ENCODE data around the gene LITAFD. TPM values are rescaled to one million over a fixed set of nuclear protein-coding genes. Genes with fewer than 3 reads are reported as not detected.
"Not testable (repeated sequence)": the region's sequence is repeated elsewhere in the genome, so short reads cannot be mapped to it uniquely, and the experiment has no call there.

Gene LITAFD
- total RNA-seq = not detected

DNA sequence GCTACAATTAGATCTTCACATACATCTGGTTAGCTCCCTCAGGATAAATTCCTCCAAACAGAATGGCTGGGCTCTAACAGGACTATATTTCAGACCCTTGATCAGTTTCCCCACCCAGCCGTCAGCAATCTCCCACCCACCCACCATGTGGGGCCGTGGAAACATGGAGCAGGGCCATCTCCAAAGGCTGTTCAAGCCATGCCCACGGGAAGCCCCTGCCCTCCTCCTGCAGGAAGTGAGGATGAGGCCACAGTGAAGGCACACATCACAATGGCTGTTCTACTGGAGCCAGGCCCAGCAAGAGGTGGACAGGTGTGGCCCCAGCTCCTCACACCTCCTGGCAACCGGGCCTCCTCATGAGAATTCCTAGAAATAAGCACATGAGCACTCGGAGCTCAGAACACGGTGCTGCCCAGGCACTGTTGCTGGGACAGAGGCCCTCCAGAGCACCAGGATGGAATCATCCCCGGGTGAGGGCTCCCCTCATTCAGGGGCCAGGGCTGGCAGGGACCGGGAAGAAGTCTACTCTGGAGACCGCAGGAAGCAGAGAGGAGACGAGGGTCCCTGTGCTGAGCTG lies at the start of gene LITAFD:
Gene LITAFD (plus strand): TSS at position 311 of the 577 bp plus-strand sequence. CDS start 2,005 bp downstream, outside the sequence.
- ChIA-PET POLR2A (no interaction called here), CTCF (interaction anchor here (1.3 to 2.4 kb wide), 4 partner anchors 12 to 226 kb away, joined by 4 to 9 read pairs (median 7); no protein-coding TSS in a partner anchor)

DNA sequence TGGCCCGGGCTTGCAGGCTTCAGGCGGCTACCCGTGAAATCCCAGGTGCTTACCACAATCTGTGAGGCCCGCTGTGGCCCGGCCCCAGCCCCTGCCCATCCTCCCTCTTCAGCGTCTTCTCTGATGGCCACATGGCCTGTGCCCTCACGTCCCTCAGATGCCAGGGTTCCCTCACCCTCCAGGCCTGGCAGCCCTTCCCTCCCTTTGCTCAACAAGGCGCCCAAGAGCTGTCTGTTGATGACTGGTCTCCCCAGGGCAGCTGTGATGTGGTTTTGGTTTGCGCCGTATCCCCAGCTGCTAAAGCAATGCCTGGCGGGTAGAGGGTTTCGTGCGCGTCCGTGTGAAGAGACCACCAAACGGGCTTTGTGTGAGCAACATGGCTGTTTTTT lies 49.4 kb upstream of the LITAFD start:
- CTCF ChIA-PET = no interaction called here
- POLR2A ChIA-PET = no interaction called here

DNA sequence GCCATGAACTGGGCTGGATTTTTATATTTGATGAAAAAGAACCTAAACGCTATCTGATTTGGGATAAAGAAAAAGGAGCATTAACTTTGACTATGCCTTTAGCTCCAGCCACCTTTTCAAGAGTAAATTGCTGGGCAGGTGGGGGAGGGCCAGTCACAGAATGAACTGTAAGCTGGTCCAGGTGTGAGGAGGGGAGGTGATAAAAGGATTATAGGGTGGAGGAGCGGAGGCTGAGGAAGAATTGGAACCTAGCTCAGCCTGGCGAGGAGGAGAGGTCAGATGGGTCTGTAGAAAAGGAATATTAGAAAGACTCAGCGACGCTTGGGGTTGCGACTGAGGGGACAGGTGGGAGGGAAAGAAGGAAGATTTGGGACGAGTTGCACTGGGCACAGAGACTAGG lies 45.4 kb upstream of the LITAFD start:
- CTCF ChIA-PET, POLR2A ChIA-PET: not testable (repeated sequence)

DNA sequence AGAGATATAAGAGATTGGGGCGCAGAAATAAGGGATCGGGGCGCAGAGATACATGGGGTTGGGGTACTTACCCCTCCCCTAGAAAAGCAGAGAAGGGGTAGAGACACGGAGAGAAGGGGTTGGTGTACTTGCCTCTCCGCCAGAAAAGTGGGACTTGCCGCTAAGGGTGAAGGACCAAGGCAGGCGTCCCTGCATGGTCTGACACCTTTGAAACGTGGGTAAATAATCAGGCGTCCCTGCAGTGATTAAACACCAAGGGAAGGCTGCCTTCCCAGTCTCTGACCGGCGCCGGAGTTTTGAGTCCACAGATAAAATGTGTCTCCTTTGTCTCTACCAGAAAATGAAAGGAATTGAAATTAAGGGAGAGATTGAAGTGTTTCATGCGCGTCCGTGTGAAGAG lies 44.6 kb upstream of the LITAFD start:
- CTCF ChIA-PET, POLR2A ChIA-PET: not testable (repeated sequence)

DNA sequence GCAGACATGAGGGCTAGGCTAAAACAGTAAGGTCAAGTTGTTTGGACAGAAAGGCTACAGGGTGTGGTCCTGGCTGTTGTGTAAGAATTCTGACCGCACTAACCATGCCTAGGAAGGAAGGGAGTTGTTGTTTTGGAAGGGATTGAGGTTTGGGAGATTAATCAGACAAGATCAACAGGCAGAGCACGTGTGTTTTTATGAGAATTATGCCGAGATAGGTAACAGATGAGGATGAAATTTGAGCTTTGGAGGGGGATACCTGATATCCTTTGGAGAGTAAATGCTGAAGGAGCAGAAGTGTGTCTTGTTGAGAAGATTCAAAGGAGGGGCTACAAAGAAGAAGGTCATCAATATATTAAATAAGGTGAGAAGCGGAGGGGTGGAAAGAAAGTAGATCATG lies 40.1 kb upstream of the LITAFD start:
- CTCF ChIA-PET, POLR2A ChIA-PET: not testable (repeated sequence)

DNA sequence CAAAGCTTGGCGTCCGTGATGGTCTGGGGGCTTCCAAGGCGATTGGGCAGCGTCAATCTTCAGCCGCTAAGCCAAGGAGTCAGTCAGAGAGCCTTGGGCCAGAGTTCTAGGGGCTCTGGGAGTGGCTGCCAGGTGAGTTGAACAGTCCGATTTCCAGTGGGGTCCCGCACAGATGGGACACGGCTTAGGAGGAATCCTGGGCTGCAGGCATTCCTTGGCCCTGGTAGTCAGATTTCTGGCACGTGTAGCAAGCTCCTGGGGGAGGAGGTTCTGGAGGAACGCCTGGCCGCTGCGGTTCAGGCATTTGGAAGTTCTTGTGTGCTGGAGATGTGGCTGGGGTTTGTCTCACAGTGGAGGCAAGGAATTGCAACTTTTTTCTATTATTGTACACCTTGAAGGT lies 38.9 kb upstream of the LITAFD start:
- POLR2A ChIA-PET, CTCF ChIA-PET: not testable (repeated sequence)

DNA sequence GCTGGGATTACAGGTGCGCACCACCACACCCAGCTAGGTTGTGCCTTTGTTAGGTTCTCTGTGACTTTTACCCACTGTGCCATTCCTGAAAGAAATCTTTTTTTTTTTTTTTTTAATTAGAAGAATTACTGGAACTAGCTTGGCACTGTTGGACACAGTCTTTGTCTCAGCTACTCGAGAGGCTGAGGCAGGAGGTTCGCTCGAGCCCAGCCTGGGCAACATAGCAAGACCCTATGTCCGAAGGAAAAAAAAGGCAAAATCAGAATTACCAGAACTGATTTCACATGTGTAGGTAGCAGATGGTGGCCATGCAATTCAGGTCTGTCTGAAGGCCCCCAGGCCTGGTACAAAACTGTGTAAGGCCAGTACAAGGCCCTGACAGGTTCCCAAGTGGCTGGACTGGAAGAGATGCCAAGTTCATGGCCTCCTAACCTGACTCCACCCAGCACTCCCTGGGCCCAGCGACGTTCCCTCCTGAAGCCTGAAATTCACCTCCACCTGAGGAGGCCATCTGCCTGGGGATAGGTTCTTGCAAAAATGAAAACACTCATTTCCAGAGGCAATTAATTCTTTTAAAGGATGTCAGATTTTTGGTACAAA lies 36.4 kb upstream of the LITAFD start:
- ChIA-PET POLR2A (no interaction called here), CTCF (no interaction called here)

DNA sequence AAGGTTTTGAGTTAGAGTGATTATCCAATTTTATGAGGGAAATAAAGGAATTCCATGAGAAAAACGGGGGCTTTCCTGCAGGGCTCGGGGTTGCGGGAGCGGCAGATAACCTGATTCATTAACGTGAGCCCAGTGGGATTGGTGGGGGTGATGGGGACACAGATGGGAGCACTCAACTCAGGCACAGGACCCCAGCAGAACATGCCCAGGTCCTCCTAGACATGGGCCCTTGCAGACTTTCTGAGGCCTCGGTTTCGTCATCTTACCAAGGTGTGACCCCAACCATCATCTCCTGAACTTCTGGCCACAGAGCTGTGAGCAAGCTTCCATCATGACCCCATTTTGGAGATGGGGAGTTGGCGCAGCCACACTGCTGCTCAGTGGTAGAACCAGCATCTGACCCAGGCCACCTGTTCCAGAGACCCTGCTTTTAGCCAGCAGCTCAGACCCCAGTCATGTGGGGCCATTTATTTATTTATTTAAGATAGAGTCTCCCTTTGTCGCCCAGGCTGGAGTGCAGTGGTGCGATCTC lies 35.7 kb upstream of the LITAFD start:
- ChIA-PET POLR2A (no interaction called here), CTCF (no interaction called here)

DNA sequence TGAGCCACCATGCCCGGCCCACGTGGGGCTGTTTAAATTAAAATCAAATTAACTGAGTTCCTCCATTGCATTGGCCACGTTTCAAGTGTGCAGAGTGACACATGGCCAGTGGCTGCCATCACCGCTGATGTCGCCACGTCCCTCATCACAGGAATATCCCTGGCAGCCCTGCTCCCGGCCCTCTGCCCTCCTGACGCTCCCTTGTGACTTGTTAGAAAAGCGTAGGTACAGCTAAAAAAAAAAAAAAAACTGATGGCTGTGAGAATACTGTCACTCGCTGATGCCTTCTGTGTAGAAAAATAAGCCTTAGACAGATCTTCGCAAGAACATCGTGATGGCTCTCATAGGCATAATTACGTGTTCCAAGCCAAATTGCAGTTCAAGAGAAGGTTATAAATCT lies 35.0 kb upstream of the LITAFD start:
- ChIA-PET POLR2A (no interaction called here), CTCF (no interaction called here)

DNA sequence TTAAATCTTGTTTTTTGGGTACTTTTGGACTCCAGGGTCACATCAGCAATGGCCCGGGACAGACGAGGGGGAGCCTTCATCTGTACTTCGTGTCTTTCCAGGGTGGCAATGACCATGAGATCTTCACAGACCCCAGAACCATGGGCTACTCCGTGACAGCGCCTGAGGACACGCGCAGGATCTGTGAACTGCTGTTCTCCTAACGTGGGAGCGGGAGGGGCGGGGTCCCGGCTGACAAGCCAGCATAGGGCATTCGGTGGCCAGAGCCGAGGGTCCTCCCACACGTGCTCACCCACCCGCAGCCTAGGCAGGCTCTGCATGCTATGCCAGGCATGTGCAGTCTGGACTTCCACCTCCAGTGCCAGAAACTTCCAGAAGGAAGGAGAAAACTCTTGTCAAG lies 34.5 kb upstream of the LITAFD start:
- CTCF ChIA-PET = no interaction called here

DNA sequence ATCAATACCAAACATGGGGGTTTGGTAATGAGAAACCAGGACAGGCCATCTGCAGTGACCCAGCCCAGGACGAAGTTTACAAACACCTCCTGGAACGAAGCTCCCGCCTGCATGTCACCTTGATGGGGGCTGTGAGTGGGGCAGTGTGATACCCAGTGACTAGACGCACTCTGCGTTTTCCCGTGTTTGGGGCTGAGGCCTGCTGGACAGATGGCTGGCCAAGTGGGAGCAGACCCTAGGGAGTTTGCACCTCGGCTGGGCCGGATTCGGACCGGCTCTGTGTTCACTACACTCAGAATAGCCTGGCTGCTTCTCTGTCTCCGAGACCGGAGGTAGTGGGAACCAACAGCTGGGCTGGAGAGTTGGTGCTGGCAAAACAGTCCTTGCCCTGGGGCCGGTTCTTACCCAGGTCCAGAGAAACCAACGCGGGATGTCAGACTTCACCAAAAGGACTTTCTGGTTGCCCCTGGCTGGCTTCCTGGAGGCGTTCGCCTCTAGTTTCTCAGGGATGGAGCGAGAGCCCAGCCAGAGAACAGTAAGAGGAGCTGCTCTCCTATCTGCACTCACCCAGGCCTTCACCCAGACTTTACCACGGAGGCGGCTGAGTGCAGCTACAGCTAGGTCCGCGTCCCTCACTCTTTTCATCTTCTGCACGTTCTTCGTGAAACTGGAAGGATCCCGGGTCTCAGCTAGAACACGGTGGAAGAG lies 33.8 kb upstream of the LITAFD start:
- CTCF ChIA-PET = no interaction called here
- POLR2A ChIA-PET = no interaction called here

More for the DNA sequence above, 34.5 kb upstream of the LITAFD start:
- POLR2A ChIA-PET = no interaction called here

DNA sequence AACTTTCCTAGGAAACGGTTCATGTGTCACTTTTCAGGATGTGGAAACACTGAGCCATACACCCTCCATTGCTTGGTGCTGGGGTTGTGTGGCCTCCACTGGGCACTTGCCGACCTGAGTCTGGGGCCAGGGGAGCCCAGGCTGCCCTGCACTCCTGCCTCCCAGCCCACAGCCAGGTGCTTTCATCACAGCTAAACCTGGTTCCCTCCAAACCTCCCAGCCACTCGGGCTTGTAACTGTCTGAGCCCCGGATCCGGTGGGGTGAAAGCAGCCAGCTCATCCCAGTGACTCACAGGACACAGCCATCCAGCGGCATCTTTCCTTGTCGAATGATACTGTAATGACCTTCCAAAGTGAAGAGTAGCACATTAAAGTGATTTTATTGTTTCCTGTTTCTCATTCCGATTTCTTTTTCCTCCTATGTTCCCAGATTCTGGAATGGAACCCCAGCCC lies 33.2 kb upstream of the LITAFD start:
- ChIA-PET POLR2A (no interaction called here), CTCF (no interaction called here)

DNA sequence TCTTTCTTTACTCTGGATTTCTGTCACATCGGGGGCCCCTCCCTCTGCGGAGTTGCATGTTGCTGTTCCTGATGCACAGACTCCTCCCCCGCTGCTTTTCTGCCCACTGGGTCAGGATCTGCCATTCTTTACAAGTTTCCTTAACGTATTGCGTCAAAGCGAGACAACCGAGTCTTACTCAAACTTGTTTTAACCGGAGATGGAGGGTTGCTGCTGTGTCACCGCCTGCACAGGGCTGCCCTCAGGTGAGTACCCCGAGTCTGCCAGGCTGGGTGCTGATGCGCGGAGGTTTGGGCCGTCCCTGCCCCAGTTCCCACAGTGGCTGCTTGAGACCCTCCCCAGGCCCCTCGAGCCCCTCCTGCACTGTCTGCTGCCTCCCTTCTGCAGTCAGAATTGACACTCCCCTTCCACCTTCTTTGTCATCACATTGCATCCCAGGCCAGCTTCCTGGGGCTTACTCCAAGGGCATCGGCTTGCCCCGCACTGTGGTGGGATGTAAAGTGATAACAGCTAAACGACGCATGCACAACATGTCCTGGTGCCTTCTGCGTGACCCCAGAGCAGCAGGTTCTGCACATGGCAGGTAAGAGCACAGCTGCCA lies 32.6 kb upstream of the LITAFD start:
- ChIA-PET POLR2A (no interaction called here), CTCF (no interaction called here)

DNA sequence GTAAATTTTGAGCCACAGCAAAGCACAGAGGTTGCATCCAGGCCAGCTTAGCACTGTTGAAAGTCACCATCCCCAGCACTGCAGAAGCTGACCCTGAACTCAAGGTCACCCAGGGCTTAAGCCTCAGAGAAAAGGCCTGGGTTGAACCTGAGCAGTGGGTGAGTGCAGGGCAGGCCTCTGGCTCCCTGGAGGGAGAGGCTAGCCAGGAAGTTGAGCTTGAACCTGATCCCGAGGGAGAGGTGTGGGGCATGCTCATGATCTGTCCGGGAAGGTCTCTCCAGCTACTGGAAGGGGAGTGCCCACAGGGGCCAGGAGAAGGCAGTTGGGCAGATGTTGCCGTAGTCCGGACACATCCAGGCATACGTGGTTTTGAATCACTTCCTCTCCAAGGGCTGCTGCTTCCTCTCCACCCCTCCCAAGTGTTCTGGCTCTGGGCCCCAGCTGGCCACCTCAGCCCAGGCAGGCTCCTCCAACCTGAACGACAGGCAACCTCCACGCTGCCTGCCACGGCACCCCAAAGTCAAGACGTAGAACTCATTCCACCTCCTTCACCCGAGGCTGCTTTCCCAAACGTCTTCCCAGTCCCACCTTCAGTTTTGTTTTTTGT lies 31.8 kb upstream of the LITAFD start:
- CTCF ChIA-PET = interaction anchor here (0.7 kb wide), 1 partner anchor 30 kb away, joined by 3 read pairs; no protein-coding TSS in a partner anchor
- POLR2A ChIA-PET = interaction anchor here (2.7 kb wide), 1 partner anchor 18 kb away, joined by 12 read pairs; the partner anchor contains the start of gene CARHSP1

DNA sequence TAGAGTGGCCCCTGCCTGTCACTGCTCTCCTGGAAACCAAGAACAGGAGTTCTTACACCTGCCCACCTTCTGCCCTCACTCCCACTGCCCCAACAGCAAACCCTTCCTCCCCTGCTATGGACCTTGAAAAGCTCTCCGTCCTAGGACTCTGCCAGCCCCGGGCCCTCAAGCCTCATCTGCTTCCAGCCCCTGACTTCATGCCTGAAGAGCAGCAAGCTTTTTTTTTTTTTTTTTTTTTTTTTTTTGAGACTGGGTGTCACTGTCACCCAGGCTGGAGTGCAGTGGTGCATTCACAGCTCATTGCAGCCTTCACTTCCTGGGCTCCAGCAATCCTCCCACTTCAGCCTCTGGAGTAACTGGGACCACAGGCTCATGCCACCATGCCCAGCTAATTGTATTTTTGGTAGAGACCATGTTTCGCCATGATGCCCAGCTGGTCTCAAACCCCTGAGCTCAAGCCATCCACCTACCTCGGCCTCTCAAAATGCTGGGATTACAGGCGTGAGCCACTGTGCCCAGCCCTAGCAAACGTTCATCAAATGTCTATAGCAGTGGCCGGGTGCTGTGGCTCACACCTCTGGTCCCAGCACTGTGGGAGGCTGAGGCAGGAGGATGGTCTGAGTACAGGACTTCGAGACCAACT lies 30.3 kb upstream of the LITAFD start:
- POLR2A ChIA-PET = interaction anchor here (0.6 to 2.7 kb wide), 3 partner anchors 17 to 191 kb away, joined by 6 to 12 read pairs (median 8); partner anchors contain the start of gene CARHSP1

DNA sequence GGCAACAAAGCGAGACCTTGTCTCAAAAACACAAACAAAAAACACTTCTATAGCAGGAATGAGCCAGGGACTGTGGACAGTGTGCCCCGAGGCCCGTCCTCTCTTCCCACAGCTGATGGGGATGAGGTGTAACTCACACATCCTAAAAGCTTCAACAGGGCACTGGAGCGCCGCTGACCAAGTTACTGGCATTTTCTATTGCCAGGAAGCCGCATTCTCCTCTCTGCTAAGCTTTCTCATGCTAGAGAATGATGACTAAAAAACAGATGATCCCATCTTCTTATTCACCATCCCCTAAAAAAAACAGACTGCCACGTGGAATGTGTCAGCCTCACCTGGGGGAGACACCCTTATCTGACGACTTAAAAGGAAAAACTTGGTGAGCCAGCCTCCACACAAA lies 29.6 kb upstream of the LITAFD start:
- ChIA-PET POLR2A (interaction anchor here (0.5 to 2.7 kb wide), 3 partner anchors 16 to 156 kb away, joined by 3 to 12 read pairs (median 8); partner anchors contain the start of gene CARHSP1), CTCF (no interaction called here)

More for the DNA sequence above, 30.3 kb upstream of the LITAFD start:
- CTCF ChIA-PET = no interaction called here

DNA sequence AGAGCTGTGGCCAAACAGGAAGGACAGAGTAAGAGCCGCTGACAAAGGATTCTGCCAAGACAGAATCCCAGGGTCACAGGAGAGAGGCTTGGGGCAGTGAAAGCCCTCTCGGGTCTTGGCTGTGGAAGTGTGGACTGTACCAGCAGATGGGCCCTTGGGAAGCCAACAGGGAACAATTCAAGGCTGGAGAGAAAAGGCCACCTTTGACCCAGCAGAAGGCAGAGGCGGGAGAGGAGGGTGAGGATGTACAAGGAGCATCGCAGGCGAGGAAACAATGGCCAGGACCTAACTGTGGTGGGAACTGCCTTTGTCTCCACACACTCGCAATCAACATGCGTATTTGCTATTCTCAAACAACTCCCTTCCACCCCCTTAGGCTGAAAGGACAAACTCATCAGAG lies 29.0 kb upstream of the LITAFD start:
- POLR2A ChIA-PET = interaction anchor here (2.7 kb wide), 1 partner anchor 15 kb away, joined by 12 read pairs; the partner anchor contains the start of gene CARHSP1
- CTCF ChIA-PET = interaction anchor here (0.8 kb wide), 1 partner anchor 27 kb away, joined by 3 read pairs; no protein-coding TSS in a partner anchor

DNA sequence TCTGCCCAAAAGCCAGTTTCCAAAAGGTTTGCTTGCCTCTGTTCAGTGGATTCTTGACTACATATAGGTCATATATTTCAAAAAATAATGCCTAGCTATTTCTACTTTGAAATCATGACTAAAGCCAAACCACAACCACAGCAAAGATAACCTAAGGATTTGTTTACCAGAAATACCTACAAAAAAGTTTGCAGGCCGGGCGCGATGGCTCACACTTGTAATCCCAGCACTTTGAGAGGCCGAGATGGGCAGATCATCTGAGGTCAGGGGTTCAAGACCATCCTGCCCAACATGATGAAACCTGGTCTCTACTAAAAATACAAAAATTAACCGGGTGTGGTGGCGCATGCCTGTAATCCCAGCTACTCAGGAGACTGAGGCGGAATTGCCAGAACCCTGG lies 28.5 kb upstream of the LITAFD start:
- ChIA-PET CTCF (interaction anchor here (0.8 to 1.7 kb wide), 2 partner anchors 15 to 27 kb away, joined by 3 to 5 read pairs; partner anchors contain the start of gene CARHSP1), POLR2A (interaction anchor here (0.6 kb wide), 1 partner anchor 115 kb away, joined by 5 read pairs; no protein-coding TSS in a partner anchor)

All from activated CD8-positive, alpha-beta memory T cell treated with anti-CD3 and anti-CD28 coated beads for 36 hours (primary cell).